ENCODE data around the gene RPL37.
A peak's percentile ranks its signal among the peaks of the same experiment; 100 is the strongest.

DNA sequence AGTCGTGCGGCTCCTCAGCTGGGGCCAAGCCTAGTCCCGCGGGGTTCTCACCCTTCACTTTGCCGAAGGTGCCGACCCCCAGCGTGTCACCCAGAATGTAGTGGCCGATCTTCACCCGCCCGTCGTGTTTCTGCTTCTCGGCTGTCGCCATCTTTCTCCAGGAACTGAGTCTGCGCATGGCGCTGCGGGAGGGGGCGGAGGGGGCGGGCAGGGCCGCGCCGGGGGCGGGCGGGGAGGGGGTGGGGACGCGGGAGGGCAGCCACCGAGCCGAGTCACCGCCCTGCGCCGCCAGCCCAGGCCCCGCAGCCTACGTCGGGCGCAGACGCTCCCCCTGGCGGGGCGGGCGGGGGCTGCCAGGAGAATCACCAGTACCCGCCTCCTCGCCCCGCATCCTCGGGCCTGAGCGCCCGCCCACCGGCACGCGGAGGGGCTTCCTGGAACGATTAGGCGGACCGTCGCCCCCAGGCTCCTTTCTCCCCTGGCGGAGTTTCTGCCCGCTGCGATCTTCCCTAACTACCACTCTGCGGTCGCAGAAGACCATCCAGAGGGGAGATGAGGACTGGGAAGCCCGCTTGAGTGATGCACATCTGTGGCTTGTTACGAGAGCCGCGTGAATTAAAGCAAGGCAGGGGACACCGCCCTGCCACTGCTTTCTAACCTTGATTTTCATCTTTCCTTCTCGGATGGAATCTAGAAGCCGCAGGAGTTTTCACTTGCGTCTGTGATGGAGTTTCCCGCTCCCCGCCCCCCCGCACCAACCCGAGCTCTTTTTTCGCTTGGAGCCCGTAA is 36.8 kb downstream of the RPL37 start, which contains the start of gene PRKAA1:
- TF ChIP-seq, protein P1, sequence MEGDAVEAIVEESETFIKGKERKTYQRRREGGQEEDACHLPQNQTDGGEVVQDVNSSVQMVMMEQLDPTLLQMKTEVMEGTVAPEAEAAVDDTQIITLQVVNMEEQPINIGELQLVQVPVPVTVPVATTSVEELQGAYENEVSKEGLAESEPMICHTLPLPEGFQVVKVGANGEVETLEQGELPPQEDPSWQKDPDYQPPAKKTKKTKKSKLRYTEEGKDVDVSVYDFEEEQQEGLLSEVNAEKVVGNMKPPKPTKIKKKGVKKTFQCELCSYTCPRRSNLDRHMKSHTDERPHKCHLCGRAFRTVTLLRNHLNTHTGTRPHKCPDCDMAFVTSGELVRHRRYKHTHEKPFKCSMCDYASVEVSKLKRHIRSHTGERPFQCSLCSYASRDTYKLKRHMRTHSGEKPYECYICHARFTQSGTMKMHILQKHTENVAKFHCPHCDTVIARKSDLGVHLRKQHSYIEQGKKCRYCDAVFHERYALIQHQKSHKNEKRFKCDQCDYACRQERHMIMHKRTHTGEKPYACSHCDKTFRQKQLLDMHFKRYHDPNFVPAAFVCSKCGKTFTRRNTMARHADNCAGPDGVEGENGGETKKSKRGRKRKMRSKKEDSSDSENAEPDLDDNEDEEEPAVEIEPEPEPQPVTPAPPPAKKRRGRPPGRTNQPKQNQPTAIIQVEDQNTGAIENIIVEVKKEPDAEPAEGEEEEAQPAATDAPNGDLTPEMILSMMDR (IDR thresholded peaks at IDR 0.05): peak; percentile 74 to 89 (median 81)
- TF ChIP-seq EP300 (IDR thresholded peaks at IDR 0.05): peak in 1 of 2 donors; percentile 86

All from tibial nerve (tissue), 4 donors.